Erythroblast (primary cell): ENCODE results near the gene SYK.

Experiments used
- GATA1 ChIP-seq: IDR thresholded peaks from 2 replicates; pipeline ENCODE4 v1.6.1; 2011; ENCODE audit warnings: low read depth, mild to moderate bottlenecking, control low read depth, low read length, moderate library complexity
- POLR2A ChIP-seq: IDR thresholded peaks from 2 replicates; pipeline ENCODE4 v1.6.1; 2011; ENCODE audit warnings: mild to moderate bottlenecking, low read length

GRCh38 chr9:90834828-90835595, 33.4 kb downstream of the SYK start:
- TF ChIP-seq POLR2A (no peak), GATA1 (no peak)
